NCI-H82 (cell line): ENCODE measurements around the gene POLD2.
"Not testable (repeated sequence)": the region's sequence is repeated elsewhere in the genome, so short reads cannot be mapped to it uniquely, and the experiment has no call there.

Experiments used
- DNase-seq: peaks from one replicate; lab custom pipeline; 2025; lab: John Stamatoyannopoulos, UW

The POLD2 gene

GRCh38 chr7:44139311-44140010, 16.1 kb upstream of the POLD2 start:
- no peak for DNase-seq

- DNase-seq, result no peak
These were observed 15.3 kb upstream of the POLD2 start for GRCh38 chr7:44138698-44139097.

GRCh38 chr7:44136731-44137130, 13.4 kb upstream of the POLD2 start:
- no peak for DNase-seq

- no peak for DNase-seq
These were observed 11.7 kb upstream of the POLD2 start for GRCh38 chr7:44134943-44135628.

- no peak for DNase-seq
These were observed 9.9 kb upstream of the POLD2 start for GRCh38 chr7:44133295-44133694.

GRCh38 chr7:44132039-44132438, 8.7 kb upstream of the POLD2 start:
- DNase-seq, result no peak

GRCh38 chr7:44131173-44132029, 8.1 kb upstream of the POLD2 start:
- peak; percentile 87 for DNase-seq

GRCh38 chr7:44128721-44129582, 5.6 kb upstream of the POLD2 start:
- no peak for DNase-seq

GRCh38 chr7:44127161-44127560, 3.8 kb upstream of the POLD2 start:
- no peak for DNase-seq

GRCh38 chr7:44126574-44126973, 3.2 kb upstream of the POLD2 start:
- DNase-seq, result not testable (repeated sequence)

- no peak for DNase-seq
These were observed 1.5 kb upstream of the POLD2 start for GRCh38 chr7:44124822-44125202.

- no peak for DNase-seq
These were observed 819 bp downstream of the POLD2 start for GRCh38 chr7:44122529-44122928.

GRCh38 chr7:44121761-44122420, 1.5 kb downstream of the POLD2 start:
- no peak for DNase-seq

GRCh38 chr7:44120395-44120794, 3.0 kb downstream of the POLD2 start:
- DNase-seq, result no peak

GRCh38 chr7:44119829-44120380, 3.4 kb downstream of the POLD2 start:
- DNase-seq, result no peak

- DNase-seq, result no peak
These were observed 5.4 kb downstream of the POLD2 start for GRCh38 chr7:44117801-44118429.

- DNase-seq, result no peak
These were observed 6.3 kb downstream of the POLD2 start for GRCh38 chr7:44116789-44117666.

- no peak for DNase-seq
These were observed 7.1 kb downstream of the POLD2 start for GRCh38 chr7:44116087-44116788.
